ENCODE results near the gene TMEM129.

Gene TMEM129

GRCh38 chr4:1695913-1696312, 25.2 kb downstream of the TMEM129 start:
- TF ChIP-seq POLR2A (IDR thresholded peaks at IDR 0.05; ENCODE audit: low read depth, low read length) = no peak
- DNase-seq (ENCODE audit: insufficient read length, low spot score) (no peak), FAIRE-seq (no peak)

DNA sequence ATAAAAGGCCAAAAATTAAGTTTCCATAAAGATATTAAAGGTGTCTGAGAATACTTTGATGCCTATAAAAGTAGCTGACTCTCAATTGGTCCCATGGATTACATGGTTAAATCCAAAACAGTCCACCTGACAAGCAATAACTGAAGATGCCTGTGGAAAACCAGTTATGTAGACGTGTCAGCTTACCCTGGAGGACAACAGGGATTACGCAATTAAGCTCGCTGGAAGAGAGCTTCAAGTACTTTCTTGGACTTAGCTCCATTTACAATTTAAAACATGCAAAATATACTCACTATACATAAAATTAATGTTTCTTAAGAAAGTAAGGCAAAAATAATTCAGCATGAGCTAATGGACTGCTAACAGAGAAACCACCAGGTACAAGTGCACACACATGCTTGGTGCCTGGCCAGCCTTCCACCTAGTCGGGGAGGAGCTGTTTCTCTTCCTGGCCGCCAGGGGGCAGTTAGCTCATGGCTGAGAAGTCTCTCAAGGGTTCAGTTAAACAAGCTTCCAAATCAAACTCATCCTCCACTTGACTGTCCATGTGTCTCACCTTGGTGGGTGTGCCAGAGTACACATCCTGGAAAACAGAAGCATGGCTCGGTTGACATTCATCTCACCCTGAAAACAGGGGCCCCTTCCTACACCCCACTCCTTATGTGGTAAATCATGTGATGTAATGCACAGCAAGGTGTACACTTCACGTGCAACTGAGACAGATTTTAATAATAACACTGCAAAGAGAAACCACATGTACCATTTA, 27.8 kb downstream of the TMEM129 start:
- TF ChIP-seq POLR2A (IDR thresholded peaks at IDR 0.05; ENCODE audit: low read depth, low read length) = no peak
- peak; percentile 36 for DNase-seq (ENCODE audit: insufficient read length, low spot score)
- FAIRE-seq = no peak

DNA sequence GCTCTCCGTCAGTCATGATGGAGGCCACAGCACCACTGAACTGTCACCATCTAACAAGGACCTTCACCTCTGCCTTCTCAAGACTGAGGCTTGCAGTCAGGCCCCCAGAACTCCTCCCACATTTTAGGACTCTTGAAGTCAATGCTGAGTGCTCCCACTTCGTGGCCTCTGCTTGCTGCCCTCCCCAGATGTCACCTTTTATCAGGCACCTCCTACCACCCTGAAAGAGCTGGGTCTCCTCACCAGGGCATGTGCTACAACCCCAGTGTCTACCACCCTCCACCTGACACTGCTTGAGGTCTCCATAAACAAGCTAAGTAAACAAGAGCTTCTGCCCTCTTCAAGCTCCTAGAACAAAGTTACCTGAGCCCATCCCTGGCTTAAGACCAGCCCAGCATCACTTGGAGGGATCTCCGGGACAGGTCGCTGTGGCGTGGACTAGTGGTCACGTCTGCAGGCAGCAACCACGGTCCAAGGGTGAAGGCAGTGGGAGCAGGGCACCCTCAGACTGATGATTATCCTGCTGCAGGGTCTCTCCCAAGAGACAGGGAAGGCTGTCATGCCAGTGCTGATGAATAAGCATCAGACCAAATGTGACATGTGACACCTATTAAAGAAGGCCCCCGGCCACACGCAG, 29.3 kb downstream of the TMEM129 start:
- FAIRE-seq (no peak), DNase-seq (ENCODE audit: insufficient read length, low spot score) (no peak)
- TF ChIP-seq POLR2A (IDR thresholded peaks at IDR 0.05; ENCODE audit: low read depth, low read length) = no peak

- no peak for DNase-seq (ENCODE audit: insufficient read length, low spot score)
- FAIRE-seq = no peak
- no peak for TF ChIP-seq POLR2A (IDR thresholded peaks at IDR 0.05; ENCODE audit: low read depth, low read length)
Measured at GRCh38 chr4:1690698-1691097, 30.4 kb downstream of the TMEM129 start.

GRCh38 chr4:1686440-1687036, 34.6 kb downstream of the TMEM129 start:
- TF ChIP-seq POLR2A (IDR thresholded peaks at IDR 0.05; ENCODE audit: low read depth, low read length) = no peak
- FAIRE-seq (no peak), DNase-seq (ENCODE audit: insufficient read length, low spot score) (no peak)

GRCh38 chr4:1685235-1686150, 35.6 kb downstream of the TMEM129 start:
- DNase-seq (ENCODE audit: insufficient read length, low spot score) (no peak), FAIRE-seq (no peak)
- no peak for TF ChIP-seq POLR2A (IDR thresholded peaks at IDR 0.05; ENCODE audit: low read depth, low read length)

GRCh38 chr4:1684506-1685234, 36.5 kb downstream of the TMEM129 start:
- TF ChIP-seq POLR2A (IDR thresholded peaks at IDR 0.05; ENCODE audit: low read depth, low read length) = no peak
- FAIRE-seq = no peak
- DNase-seq (ENCODE audit: insufficient read length, low spot score) = no peak

- FAIRE-seq = no peak
- DNase-seq (ENCODE audit: insufficient read length, low spot score) = peak; percentile 70
Measured at GRCh38 chr4:1683736-1684505, 37.2 kb downstream of the TMEM129 start, which contains the start of gene FAM53A. Gene FAM53A, minus strand, starts transcription at chr4:1684313. Its CDS starts 15,572 bp downstream, at chr4:1668741.

DNA sequence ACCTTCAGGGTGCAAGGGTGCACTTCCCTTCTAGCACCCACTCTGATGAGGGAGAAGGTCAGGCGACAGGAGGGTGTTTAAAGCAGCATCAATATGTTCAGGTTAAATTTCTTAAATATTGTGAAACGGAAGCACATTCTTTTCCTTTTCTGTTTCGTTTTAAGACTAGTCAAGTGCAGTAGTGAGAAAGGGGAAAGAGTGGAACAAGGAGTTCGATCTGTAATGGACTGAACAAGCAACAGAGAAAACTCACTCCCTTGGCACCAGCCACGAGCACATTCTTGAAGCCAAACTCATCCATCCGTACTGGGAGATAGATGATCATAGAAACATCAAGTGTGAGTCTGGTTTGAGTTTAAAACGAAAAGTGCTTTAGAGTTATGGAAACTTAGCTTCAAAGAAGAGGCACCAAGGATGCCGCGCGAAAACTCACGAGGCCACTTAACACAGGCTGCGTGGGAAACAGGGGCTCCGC, 37.8 kb downstream of the TMEM129 start:
- TF ChIP-seq POLR2A (IDR thresholded peaks at IDR 0.05; ENCODE audit: low read depth, low read length) = no peak
- peak; percentile 47 for DNase-seq (ENCODE audit: insufficient read length, low spot score)
- FAIRE-seq = no peak

More at GRCh38 chr4:1683736-1684505, 37.2 kb downstream of the TMEM129 start, which contains the start of gene FAM53A:
- peak; percentile 67 for TF ChIP-seq POLR2A (IDR thresholded peaks at IDR 0.05; ENCODE audit: low read depth, low read length)

- DNase-seq (ENCODE audit: insufficient read length, low spot score) (no peak), FAIRE-seq (no peak)
- no peak for TF ChIP-seq POLR2A (IDR thresholded peaks at IDR 0.05; ENCODE audit: low read depth, low read length)
Measured at GRCh38 chr4:1682860-1683259, 38.3 kb downstream of the TMEM129 start.

DNA sequence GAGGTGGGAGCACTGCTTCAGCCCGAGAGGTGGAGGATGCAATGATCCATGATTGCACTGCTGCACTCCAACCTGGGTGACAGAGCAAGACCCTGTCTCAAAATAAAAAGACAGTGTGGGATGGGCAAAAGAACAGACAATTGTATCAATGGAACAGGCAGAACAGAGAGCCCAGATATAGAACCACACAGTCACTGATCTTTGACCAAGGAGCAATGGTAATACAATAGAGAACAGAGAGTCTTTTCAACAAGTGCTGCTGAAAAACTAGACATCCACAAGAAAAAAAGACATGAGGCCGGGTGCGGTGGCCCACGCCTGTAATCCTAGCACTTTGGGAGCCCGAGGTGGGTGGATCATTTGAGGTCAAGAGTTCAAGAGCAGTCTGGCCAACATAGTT, 42.9 kb downstream of the TMEM129 start:
- FAIRE-seq (no peak), DNase-seq (ENCODE audit: insufficient read length, low spot score) (no peak)
- no peak for TF ChIP-seq POLR2A (IDR thresholded peaks at IDR 0.05; ENCODE audit: low read depth, low read length)
